ENCODE measurements around the gene HAAO. TPM values are rescaled to one million over a fixed set of nuclear protein-coding genes. Genes with fewer than 3 reads are reported as not detected.

HAAO gene
- total and polyA plus RNA-seq, 2 of the 8 experiments (the other 6 are each of a cell fraction or from before 2014, with no cell fraction given) = 2.5 to 7.0 TPM

DNA sequence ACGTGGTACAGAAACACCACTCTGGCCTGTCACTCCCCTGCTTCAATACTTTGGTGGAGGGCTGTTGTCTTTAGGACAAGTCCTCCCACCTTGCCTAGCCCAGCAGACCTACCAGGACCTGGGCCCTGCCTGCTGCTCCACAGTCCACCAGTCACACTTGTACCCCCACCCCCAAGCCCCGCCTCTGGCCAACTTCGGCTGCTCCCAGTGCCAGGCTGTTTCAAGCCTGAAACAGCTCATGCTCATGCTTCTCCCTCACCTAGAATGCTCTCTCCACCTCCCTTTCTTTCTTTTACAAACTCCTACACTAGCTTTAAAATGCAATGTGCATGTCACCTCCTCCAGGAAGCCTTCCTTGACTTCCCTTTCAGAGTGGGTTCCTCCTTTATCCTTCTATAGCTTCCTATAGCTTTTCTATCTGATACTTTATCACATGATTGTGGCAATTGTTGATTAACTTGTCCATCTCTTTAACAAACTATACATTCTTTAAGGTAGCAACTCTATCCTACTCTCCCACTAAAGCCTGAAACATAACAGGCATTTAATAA is 23.6 kb downstream of the HAAO start:
- Histone ChIP-seq H3K23me2 (ENCODE audit: low read depth, low read length) (no peaks in the 10 kb centered on the region), H3K23ac (ENCODE audit: insufficient read length) (no peak overlapping the region), H2BK120ac (replicated peaks; ENCODE audit: low read depth, low read length) (no peak overlapping the region), H3K4me1 (replicated peaks in 1 of 4; ENCODE audit: control insufficient read depth in 3 of 4, insufficient read depth in 4 of 4, low read length in 3 of 4) (peaks cover 1 to 16% (median 6%) of the 10 kb centered on the region in 4 experiments; a peak in 4 of 7 replicates), H4K5ac (ENCODE audit: insufficient read length, low read depth, low read length) (no peak overlapping the region), H3K4me3 (ENCODE audit: extremely low read depth in 1 of 4, insufficient read depth in 2 of 4, low read depth in 3 of 4, low read length in 4 of 4) (no peak overlapping the region), H3K9ac (replicated peaks in 1 of 4; ENCODE audit: extremely low read depth in 1 of 4, low read depth in 3 of 4, low read length in 3 of 4) (no peak overlapping the region), H4K8ac (ENCODE audit: extremely low read depth, insufficient read depth, low read length) (no peak overlapping the region), H3K27ac (ENCODE audit: low read depth, low read length) (no peak overlapping the region), H4K20me1 (replicated peaks in 1 of 2; ENCODE audit: control insufficient read depth in 1 of 2, insufficient read depth in 2 of 2, low read length in 2 of 2) (no peaks in the 10 kb centered on the region), H3K9me3 (ENCODE audit: insufficient read depth in 2 of 2, low read depth in 1 of 2, low read length in 1 of 2) (no peaks in the 10 kb centered on the region), H2AFZ (ENCODE audit: low read length) (no peak overlapping the region), H3K14ac (ENCODE audit: insufficient read length) (no peak overlapping the region), H3K56ac (replicated peaks; ENCODE audit: insufficient read length, low read depth, low read length) (no peak overlapping the region), H2BK20ac (ENCODE audit: low read length) (no peak overlapping the region), H2BK15ac (ENCODE audit: low read length) (no peak overlapping the region), H3K18ac (ENCODE audit: extremely low read depth, low read length) (no peak overlapping the region), H3K36me3 (ENCODE audit: control insufficient read depth in 2 of 4, insufficient read depth in 4 of 4, low read length in 3 of 4) (no peaks in the 10 kb centered on the region), H2BK5ac (ENCODE audit: low read depth, low read length) (no peak overlapping the region), H3K79me2 (ENCODE audit: control insufficient read depth in 1 of 2, insufficient read depth in 2 of 2, low read length in 2 of 2) (no peaks in the 10 kb centered on the region), H3K4ac (replicated peaks; ENCODE audit: insufficient read length, low read depth, low read length) (no peak overlapping the region), H3K27me3 (replicated peaks in 1 of 4; ENCODE audit: control insufficient read depth in 3 of 4, extremely low read depth in 1 of 4, insufficient read depth in 3 of 4, low read length in 3 of 4) (no peaks in the 10 kb centered on the region), H2AK5ac (ENCODE audit: low read depth, low read length) (no peak overlapping the region), H2BK12ac (ENCODE audit: low read depth, low read length) (no peak overlapping the region), H3K79me1 (ENCODE audit: low read depth, low read length) (no peaks in the 10 kb centered on the region), H4K91ac (replicated peaks; ENCODE audit: insufficient read length, low read length) (no peak overlapping the region), H3K4me2 (ENCODE audit: insufficient read depth in 1 of 2, low read depth in 2 of 2, low read length in 2 of 2) (no peak overlapping the region)
- WGBS, 2 experiments (ENCODE audit: extremely low coverage in 1 of 2, insufficient coverage in 1 of 2, insufficient read length in 1 of 2, insufficient replicate concordance in 2 of 2, low coverage in 1 of 2, low lambda C conversion rate in 2 of 2, missing lambda C conversion rate in 1 of 2) = 77% methylated on average over 3 of the region's 3 CpGs; no CpG with 5 or more reads in 1 of the 2 experiments
- no peak for TF ChIP-seq RNF2 (IDR thresholded peaks at IDR 0.05; ENCODE audit: borderline replicate concordance, low read depth, low read length, missing control alignments, poor library complexity, severe bottlenecking)
- no peak for TF ChIP-seq GTF2F1 (IDR thresholded peaks at IDR 0.05; ENCODE audit: borderline replicate concordance, low read depth, low read length)
- TF ChIP-seq CHD1 (IDR thresholded peaks at IDR 0.05; ENCODE audit: low read depth, low read length) = no peak
- no peak for TF ChIP-seq SIX5 (IDR thresholded peaks at IDR 0.05; ENCODE audit: low read depth, low read length)
- TF ChIP-seq SP1 (IDR thresholded peaks at IDR 0.05; ENCODE audit: low read depth, low read length) = no peak
- no peak for TF ChIP-seq HDAC2 (IDR thresholded peaks at IDR 0.05; ENCODE audit: borderline replicate concordance in 1 of 2, low read depth in 2 of 2, low read length in 2 of 2)
- TF ChIP-seq BRCA1 (IDR thresholded peaks at IDR 0.05; ENCODE audit: low read depth, low read length) = no peak
- no peak for TF ChIP-seq CTBP2 (IDR thresholded peaks at IDR 0.05; ENCODE audit: borderline replicate concordance, insufficient read depth, insufficient read length, low read length)
- ChIA-PET POLR2A (ENCODE audit: partially characterized antibody) (interaction anchor here (0.7 to 2.1 kb wide), 5 partner anchors 8 to 42 kb away, joined by 3 to 6 read pairs (median 4); no protein-coding TSS in a partner anchor), CTCF (ENCODE audit: partially characterized antibody) (interaction anchor here (1.0 to 4.1 kb wide), 8 partner anchors 12 to 339 kb away, joined by 3 to 35 read pairs (median 4); no protein-coding TSS in a partner anchor)
- peak in 1 of 2 experiments; percentile 45 for DNase-seq (ENCODE audit: low read depth in 1 of 2, low spot score in 2 of 2)
- no peak for FAIRE-seq

All from H1 (cell line).